Activated CD8-positive, alpha-beta memory T cell treated with anti-CD3 and anti-CD28 coated beads for 24 hours (primary cell): ENCODE data around the gene ISG20L2.

ENCODE experiments used
- DNase-seq: peaks from one replicate; pipeline ENCODE4 v3.0.0-alpha.2; 2020

The ISG20L2 gene

GRCh38 chr1:156705918-156706656 lies 22.5 kb downstream of the ISG20L2 start:
- peak; percentile 89 for DNase-seq

GRCh38 chr1:156705321-156705917 lies 23.1 kb downstream of the ISG20L2 start, which contains the start of gene CRABP2:
Gene CRABP2, minus strand, starts transcription at chr1:156705583. Its CDS starts 137 bp downstream, at chr1:156705446.
- no peak for DNase-seq

GRCh38 chr1:156704930-156705320 lies 23.6 kb downstream of the ISG20L2 start:
- DNase-seq: peak; percentile 72

GRCh38 chr1:156704166-156704711 lies 24.3 kb downstream of the ISG20L2 start:
- no peak for DNase-seq

GRCh38 chr1:156703741-156704140 lies 24.8 kb downstream of the ISG20L2 start:
- DNase-seq: no peak

- no peak for DNase-seq
These were observed 25.2 kb downstream of the ISG20L2 start for GRCh38 chr1:156703336-156703735.

- DNase-seq: no peak
These were observed 27.6 kb downstream of the ISG20L2 start for GRCh38 chr1:156700736-156701531.

- no peak for DNase-seq
These were observed 29.6 kb downstream of the ISG20L2 start for GRCh38 chr1:156698995-156699394.

GRCh38 chr1:156697481-156697880 lies 31.1 kb downstream of the ISG20L2 start:
- DNase-seq: no peak

- no peak for DNase-seq
These were observed 31.8 kb downstream of the ISG20L2 start for GRCh38 chr1:156696755-156697154.

GRCh38 chr1:156694690-156694962 lies 33.9 kb downstream of the ISG20L2 start:
- no peak for DNase-seq

GRCh38 chr1:156693848-156694689 lies 34.5 kb downstream of the ISG20L2 start:
- no peak for DNase-seq

GRCh38 chr1:156692925-156693847 lies 35.4 kb downstream of the ISG20L2 start:
- no peak for DNase-seq

GRCh38 chr1:156692441-156692924 lies 36.1 kb downstream of the ISG20L2 start:
- DNase-seq: no peak

GRCh38 chr1:156691665-156692440 lies 36.7 kb downstream of the ISG20L2 start:
- DNase-seq: no peak

- no peak for DNase-seq
These were observed 37.4 kb downstream of the ISG20L2 start for GRCh38 chr1:156691191-156691590.

GRCh38 chr1:156690675-156691036 lies 37.9 kb downstream of the ISG20L2 start:
- no peak for DNase-seq

- no peak for DNase-seq
These were observed 38.5 kb downstream of the ISG20L2 start for GRCh38 chr1:156689953-156690674.

- DNase-seq: peak; percentile 87
These were observed 39.3 kb downstream of the ISG20L2 start for GRCh38 chr1:156689035-156689952.
